GM20000 (cell line): ENCODE results near the gene ENGASE.

Source experiments
- DNase-seq: peaks from one replicate; pipeline ENCODE4 v3.0.0; 2012; ENCODE audit warnings: low spot score
- TF ChIP-seq, protein P1 (sequence below): IDR thresholded peaks from 2 replicates; pipeline ENCODE4 v1.5.1; 2012; ENCODE audit warnings: mild to moderate bottlenecking, control low read depth; ENCODE audit errors: extremely low read depth, missing control alignments

Gene ENGASE

GRCh38 chr17:79116575-79117368, 42.1 kb downstream of the ENGASE start:
- DNase-seq: no peak
- TF ChIP-seq, protein P1, sequence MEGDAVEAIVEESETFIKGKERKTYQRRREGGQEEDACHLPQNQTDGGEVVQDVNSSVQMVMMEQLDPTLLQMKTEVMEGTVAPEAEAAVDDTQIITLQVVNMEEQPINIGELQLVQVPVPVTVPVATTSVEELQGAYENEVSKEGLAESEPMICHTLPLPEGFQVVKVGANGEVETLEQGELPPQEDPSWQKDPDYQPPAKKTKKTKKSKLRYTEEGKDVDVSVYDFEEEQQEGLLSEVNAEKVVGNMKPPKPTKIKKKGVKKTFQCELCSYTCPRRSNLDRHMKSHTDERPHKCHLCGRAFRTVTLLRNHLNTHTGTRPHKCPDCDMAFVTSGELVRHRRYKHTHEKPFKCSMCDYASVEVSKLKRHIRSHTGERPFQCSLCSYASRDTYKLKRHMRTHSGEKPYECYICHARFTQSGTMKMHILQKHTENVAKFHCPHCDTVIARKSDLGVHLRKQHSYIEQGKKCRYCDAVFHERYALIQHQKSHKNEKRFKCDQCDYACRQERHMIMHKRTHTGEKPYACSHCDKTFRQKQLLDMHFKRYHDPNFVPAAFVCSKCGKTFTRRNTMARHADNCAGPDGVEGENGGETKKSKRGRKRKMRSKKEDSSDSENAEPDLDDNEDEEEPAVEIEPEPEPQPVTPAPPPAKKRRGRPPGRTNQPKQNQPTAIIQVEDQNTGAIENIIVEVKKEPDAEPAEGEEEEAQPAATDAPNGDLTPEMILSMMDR: no peak

- DNase-seq: no peak
- TF ChIP-seq, protein P1: no peak
Observed at GRCh38 chr17:79117905-79118487, 43.4 kb downstream of the ENGASE start.

DNA sequence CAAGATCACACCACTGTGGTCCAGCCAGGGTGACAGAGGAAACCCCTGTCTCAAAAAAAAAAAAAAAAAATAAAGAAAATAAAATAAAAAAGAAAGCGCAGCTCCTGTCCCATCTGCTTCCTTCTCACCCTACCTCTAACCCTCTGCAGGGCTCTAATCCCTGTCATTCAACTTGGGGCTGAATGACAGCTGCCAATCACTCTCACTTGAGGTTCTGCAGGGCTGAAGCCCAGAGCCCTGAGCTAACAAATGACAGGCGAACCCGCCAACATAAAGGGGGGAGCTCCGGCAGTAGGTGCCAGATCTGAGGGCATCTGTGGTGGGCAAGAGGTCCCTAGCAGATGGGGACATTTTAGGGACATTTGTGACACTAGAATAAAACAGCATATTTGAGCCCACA, 44.3 kb downstream of the ENGASE start:
- no peak for DNase-seq
- TF ChIP-seq, protein P1: no peak

- TF ChIP-seq, protein P1: no peak
- no peak for DNase-seq
Observed at GRCh38 chr17:79120259-79120658, 45.6 kb downstream of the ENGASE start.

DNA sequence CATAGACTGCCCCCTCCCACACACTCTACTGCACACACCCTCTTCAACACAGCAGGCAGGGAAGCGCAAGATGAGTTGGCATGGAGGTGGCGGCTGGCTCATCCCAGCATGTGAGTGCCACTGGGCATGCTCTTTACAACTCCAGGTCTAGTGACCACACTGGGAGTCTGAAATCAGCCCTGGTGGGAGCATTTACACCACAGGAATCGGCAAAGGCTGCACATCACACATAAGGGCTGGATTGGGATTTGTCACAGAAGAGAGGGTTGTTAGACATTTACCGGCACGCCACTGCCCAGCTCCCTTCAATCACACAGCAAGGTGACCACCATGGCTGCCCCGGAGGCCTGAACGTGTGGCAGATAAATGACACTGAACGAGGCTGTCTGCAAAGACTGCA, 49.4 kb downstream of the ENGASE start:
- TF ChIP-seq, protein P1: no peak
- DNase-seq: no peak

DNA sequence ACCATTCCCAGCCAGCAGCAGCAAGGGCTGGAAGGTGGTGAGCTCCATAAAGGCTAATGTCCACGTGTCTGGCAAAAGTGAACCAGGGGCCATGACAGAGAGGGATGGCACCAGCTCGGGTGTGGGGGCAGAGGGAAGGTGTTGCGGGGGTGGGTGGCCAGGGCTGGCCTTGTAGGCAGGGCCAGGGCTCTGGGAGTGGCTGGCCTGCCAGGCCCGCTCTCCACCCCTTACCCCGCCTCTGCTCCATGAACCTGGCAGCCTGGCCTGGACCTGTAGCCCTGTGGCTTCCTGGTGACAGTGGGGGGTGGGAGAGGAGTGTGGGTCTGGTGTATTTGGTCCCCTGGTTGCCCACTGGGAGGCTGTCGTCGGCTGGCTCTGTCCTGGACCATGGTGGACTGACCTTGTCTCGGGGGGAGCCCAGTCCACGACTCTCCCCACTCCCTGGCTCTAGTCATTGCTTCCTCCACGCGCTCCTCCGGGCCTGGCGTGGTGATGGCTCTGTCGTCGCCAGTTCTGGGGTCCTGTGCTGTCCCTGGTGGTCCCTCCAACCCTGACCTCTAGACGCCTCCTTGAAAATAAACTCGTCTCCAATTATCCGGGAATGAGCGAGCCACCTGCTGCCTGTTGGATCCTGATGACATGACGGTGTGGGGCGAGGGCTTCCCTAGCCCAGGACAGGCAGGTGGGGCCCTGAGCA, 50.0 kb downstream of the ENGASE start:
- no peak for DNase-seq
- TF ChIP-seq, protein P1: no peak

- TF ChIP-seq, protein P1: no peak
- DNase-seq: no peak
Observed at GRCh38 chr17:79125503-79125902, 50.9 kb downstream of the ENGASE start.
